NCI-H226 (cell line): ENCODE results near the gene CDH24.

Source experiments
- DNase-seq: peaks from one replicate; pipeline ENCODE4 v3.0.0-alpha.2; 2015

The CDH24 gene

DNA sequence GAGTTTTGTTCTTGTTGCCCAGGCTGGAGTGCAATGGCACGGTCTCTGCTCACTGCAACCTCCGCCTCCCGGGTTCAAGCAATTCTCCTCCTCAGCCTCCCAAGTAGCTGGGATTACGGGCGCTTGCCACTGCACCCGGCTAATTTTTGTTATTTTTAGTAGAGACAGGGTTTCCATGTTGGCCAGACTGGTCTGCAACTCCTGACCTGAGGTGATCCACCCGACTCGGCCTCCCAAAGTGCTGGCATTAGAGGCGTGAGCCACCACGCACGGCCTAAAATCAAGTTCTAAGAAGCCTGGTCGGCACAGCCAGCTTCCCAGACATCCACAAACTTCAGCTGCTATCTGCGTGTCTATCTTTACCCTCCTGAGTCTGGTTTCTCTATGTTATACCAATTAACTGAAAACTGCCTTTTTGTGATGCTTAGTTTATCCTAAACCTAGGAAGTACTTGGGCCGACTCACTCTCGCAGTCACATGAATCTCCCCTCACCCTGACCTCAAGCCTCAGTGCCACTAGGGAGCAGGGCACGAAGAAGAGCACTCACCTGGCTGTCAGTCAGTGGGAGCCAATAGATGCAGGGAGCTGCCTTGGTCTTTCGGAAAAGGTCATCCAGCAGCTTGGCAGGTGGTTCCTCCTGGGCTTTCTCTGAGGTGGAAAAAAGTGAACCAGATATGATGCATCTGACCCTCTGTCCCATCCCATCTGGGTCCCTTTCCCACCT, 3.4 kb upstream of the CDH24 start:
- no peak for DNase-seq

DNA sequence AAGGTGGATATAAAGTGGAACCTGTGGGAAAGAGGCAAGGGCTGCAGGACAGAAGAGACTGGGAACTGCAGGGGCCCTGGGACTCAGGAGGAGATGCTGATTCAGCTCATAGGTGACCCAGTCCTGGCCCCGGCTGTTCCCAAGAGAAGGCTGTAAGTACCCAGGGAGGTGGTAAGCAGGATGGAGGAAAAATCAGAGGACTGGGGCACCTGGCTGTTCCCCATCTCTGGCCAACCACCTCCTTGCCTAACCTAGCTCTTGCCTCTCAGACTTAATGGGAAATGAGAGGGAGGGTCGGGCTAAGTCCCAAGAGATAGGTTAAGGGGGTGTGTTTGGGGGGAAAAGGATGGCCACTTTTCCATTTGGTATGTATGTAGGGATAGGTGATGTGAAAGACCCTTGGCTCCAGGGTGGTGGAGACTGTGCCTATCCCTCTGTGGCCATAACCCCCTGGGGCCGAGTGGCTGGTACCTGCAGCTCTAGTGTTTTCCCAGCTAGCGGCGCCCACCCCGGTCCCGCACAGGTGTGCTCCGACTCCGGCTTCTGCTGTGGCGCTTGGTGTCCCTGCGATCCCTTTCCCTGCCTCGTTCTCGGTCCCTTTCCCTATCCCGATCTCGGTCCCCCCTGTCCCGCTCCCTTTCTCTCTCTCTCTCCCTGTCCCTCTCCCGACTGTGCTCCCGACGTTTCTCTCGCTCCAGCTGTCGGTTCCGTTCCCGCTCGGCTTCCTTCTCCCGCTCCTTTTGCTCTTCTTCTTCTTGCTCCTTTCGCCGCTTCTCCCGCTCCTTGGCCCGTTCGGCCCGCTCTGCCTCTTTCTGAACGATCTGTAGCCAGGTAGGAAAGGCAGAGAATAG, 1.6 kb upstream of the CDH24 start:
- no peak for DNase-seq

DNA sequence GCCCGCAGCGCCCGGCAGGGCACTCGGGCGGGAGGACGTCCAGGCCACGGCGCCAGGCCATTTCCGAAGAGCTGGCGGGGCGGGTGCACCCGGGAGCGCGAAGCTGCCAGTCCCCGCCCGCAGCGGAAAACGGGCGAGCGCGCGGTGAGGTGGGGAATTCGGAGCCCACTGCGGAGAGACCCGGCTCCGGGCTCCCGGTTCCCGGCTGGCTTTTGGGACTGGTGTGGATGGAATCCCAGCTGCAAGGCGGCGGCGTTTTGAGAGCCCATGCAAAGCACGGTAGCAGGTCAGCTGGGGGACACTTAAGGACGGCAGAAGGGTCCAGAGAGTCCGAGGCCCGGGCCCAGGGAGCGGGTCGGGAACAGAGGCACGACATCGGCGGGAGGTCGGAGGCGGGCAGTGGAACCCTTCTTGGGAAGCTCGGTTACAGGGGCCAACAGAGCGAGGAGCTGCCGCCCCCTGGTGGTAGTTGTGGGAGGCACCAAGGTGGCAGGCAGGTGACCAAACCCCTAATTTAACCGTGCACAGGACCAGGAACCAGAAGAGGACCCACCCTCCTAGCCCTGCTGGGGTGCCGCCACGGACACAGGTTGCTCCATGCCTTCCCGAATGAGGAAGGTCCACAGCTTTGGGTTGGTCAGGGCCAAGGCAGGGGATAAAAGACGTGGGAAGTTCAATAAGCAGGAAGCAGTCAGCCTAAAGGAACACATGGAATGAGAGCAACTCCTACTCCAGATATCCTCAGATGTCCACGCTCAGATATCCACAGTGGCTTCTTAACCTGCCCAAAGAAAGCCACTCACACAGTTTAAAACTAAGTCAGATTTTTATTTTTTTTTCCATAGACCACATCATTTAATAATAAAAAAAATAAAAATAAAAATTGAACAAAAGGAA, 685 bp upstream of the CDH24 start:
- DNase-seq, result peak; percentile 59

DNA sequence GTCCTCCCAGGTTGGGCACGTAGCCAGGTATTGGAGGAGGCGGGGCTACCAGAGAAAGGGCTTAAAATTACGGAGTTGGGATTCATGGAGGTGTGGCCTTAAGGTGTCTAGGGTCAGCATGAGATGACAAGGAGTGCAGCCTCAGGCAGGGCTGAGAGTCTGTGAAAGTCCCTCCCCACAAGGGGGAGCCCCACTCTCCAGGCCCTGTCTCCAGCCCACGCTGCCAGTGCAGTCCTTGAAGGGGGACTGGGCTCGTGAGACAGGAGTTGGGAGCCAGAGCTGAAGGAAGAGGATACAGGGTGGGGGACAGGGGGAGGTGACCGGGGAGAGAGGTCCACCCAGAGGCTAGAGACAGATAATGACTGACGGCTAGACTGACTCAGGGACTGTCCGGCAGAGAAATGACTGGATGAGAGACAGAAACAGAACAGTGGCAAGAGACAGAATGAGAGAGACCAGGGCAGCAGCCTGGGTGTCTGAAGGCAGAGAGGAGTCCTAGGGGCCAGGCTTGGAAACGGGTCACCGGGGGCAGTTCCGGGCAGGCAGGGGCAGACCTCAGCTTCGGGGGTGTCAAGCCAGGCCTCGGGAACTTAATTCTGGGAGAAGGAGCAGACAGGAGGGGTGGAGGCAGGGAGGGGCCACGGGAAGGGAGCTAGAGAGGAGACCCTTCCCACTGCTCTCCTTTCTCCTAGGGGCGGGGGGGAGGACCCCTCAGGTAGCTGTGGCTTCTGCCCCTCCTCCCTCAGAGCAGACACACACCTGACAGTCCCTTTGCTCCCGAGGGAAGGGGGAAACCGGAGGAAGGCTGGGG, 970 bp downstream of the CDH24 start:
- peak; percentile 53 for DNase-seq

DNA sequence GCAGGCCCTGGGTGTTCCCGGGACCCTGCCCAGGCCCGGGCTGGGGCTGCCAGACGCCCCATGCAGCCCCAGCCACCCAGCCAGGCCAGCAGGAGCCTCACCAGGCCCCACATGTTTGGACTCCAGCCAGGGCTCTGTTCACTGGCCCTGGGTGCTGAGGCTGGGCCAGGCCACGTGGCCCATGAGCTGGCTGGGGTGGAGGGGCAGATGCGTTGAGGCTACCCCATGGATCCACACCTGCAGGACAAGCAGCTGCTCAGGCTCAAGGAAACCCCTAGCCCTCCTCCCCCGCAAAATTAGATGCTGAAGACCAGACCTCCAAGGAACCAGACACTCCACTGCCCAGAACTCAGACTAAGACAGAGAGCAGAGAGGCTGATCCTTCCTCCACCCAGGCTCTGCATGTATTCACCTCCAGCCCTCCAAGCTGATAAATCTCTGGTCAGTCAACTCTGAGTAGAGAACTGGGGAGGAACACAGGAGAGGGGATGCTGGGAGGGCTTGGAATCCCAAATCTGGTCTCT, 1.6 kb downstream of the CDH24 start:
- no peak for DNase-seq

DNA sequence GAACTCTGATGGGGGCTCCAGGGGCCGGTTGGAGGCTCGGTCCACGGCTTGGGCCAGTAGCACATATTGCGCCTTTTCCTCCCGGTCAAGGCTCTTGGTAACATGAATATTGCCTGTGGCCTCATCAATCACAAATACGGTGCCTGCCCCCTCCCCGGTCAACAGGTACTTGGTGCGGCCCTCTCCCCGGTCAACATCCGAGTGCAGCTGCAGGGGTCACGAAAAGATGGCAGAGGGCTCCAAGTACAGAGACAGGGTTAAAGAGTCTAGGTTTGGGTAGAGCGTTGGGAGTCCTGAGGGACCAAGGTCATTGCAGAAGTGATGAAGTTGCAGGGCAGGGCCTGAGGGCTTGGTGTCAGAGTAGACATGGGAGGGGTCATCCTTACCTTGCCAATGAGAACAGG, 2.2 kb downstream of the CDH24 start:
- no peak for DNase-seq

DNA sequence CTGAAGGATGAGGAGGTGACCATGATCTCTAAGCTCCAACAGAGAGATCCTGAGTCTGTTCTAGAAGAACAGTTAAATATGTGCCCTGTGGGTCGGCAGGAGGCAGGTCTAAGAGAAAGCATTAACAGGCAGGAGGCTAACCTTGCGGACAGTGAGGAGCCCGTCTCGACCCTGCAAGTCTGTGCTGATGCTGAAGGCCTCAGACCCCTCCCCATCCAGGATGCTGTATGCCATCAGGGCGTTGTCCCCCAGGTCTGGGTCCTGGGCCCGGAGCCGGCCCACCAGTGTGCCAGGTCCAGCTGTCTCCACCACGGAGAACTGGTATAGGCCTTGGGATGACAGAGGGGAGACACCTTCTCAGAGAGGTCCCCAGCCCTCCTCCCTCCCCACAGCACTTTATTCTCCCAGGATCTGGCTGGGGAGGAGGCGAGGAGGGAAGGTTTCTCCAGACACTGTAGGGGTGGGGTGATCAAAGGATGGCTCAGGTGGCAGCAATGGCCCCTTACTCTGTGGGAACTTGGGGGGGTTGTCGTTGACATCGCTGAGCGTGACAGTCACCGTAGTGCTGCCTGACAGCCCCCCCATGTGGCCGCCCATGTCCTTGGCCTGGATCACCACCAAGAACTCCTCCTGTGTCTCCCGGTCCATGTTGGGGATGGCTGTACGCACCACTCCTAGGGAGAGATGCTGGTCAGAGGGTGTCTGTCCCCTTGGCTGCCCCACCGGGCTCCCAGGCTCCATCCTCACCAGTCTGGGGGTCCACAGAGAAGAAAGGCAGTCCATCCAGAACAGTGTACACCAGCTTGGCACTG, 3.1 kb downstream of the CDH24 start:
- no peak for DNase-seq

DNA sequence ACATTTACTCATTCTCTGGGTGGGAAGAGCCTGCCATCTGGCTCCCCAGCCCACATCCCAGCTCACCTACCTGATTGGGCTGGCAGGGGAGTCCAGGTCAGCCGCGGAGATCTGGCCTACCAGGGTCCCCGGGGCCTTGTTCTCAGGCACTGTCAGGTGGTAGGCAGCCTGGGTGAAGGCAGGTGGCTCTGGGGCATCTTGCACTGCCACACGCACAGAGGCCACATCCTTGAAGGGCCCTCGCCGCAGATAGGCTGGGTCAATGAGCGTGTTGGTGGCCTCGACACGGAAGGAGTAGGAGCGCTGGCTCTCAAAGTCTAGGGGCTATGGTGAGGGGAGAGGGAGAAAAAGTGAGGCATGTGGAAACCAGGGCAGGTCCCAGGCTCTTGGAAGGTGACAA, 3.9 kb downstream of the CDH24 start:
- DNase-seq, result no peak

DNA sequence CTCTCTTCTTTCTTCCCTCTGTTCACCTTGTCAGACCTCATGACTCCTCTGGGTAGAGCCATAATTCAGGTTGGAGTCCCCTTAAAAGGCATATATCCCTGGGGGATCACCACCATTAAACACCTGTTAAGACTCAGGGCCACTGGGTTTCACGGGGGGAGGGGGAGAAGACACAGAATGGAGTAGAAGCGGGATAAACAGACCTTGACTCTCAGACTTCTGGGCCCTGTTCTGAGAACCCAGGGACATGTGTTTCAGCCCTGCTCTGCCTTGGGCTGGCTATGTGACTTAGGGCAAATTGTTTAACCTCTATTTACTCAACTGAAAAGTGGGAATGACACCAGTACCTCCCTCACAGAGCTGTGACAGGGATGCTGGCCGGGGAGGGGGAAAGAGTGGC, 4.6 kb downstream of the CDH24 start:
- DNase-seq, result no peak

DNA sequence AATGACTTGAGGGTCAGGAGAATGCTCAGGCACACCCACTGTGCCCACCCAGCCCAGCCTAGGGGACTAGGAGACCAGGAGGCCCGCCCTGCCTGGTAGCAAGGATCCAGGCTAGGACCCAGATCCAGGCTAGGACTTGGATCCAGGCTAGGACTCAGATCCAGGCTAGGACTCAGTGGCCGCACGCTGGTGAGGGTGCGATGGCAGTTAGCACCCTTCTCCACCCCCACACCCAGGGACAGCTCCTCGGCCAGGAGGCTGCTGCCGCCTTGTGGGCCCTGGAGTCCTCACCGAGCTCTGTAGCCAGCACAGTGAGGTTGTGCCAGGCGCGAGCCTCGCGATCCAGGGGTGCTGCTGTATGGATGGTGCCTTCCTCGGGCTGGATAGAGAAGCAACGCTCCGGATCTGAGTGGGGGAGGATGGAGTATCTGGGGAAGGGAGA, 5.1 kb downstream of the CDH24 start:
- DNase-seq, result no peak

DNA sequence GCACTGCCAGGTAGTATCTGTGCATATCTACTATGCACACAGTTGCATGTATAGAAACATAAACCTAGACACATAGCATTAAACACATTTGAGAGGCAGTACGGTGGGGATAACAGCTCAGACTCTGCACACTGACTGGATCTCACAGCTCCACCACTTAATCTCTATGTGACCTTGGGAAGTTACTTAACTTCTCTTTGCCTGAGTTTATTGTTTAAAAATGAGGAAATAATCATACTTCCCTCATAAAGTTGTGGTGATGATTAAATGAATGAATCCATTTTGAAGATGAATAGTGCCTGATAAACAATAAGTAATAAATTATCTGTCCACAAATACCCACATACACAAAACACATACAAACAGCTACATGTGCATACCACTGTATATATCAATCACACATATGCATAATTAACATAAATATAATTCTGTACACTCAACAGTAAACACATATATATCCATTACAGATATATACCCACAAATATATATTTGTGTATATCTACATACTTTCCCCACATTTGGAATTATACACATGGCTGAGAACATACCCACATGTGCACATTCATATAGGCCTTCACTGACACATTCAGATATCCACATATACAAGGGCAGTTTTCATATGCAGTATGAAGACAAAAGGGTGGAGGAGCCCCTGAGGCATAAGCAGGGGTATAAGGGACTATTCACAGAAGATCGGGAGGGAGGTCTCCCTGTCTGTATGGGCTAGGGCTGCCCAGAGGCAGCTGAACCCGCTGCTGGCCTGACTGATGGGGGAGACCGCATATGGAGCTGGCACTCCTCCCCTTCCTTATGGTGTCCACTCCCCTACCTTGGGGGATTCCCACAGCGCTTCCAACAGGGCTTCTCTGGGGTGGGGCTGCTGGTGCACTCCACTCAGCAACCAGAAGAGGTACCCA, 5.9 kb downstream of the CDH24 start:
- DNase-seq, result no peak

DNA sequence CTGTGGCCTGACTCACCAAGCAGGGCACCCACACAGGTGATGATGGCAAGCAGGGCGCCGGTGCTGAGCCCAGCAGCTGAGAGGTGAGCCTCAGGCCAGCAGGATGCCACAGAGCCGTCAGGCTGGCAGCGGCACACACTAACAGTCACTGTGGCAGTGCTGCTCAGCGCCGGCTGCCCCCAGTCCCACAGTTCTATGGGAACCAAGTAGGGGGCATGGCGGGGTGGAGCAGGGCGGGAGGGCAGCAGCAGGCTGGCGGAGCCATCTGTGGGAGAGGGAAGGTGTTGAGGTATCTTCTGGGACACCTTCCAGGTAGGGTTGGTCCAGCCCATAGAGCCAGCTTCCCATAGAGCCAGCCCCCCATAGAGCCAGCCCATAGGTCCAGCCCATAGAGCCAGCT, 8.3 kb downstream of the CDH24 start:
- no peak for DNase-seq

DNA sequence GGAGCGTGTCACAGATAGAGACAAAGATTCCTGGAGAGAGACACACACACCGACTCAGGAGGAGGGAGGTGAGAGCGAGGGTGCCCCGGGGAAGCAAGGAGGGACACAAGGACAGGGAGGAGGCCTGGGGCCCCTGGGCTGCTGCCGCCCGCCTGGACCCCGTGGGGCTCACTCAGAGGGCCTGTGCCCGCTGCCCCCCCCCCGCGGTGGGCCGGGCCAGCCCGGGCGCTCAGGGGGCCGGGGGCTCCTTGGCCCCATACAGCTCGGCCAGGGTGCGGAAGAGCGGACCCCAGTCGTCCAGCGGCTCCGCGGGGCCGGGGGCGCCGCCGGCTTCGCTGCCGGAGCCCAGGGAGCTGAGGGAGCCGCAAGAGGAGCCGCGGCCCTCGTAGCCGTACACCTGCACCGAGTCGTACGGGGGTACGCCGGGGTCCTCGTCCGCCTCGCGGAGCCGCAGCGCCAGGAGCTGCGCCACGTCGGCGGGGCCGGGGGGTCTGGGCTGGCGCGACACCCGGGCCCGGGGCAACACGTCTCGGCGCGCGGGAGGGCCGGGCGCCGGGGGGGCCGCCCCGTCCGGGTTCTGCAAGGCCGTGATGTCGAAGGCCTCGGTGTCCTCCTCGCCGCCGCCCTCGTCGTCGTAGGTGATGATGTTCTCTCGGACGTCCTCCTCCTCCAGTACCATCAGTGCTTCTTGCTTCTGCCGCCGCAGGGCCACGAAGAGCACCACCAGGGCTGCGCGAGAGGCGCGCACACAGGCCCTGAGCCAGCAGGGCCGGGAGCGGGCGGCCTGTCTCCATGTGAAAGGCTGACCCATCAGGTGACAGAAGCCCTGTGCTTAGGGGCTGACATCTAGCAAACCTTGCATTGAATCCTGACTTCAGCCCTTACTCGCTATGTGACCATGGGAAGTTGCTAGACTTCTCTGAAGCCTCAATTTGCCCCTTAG, 9.3 kb downstream of the CDH24 start:
- no peak for DNase-seq

DNA sequence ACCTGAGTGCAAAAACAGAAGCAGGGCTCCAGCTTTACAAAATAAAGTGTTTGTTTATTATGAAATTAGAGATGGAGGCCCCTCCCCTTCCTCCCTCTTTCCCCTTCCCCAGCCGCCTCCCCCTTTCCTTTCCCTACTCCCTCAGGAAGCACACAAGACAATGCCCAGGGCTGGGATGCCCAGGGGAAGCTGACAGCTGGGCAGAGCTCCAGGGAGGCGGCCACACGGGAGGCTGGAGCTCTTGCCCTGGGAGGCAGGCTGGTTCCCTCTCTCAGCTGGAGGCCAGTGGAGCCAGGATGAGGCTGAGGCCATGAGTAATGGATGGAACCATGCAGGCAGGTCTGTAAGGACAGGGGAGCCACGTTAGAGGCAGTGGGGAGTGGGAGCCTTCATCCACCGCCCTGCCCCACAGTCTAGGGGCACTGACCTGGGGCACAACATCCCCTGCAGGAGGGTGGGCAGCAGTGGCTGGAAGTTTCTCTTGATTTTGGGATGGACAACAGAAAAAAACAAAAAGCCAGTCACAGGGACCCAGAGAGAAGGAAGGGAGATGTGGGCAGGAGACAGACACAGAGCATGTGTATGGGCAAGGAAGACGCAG, 10.2 kb downstream of the CDH24 start:
- DNase-seq, result peak; percentile 74

DNA sequence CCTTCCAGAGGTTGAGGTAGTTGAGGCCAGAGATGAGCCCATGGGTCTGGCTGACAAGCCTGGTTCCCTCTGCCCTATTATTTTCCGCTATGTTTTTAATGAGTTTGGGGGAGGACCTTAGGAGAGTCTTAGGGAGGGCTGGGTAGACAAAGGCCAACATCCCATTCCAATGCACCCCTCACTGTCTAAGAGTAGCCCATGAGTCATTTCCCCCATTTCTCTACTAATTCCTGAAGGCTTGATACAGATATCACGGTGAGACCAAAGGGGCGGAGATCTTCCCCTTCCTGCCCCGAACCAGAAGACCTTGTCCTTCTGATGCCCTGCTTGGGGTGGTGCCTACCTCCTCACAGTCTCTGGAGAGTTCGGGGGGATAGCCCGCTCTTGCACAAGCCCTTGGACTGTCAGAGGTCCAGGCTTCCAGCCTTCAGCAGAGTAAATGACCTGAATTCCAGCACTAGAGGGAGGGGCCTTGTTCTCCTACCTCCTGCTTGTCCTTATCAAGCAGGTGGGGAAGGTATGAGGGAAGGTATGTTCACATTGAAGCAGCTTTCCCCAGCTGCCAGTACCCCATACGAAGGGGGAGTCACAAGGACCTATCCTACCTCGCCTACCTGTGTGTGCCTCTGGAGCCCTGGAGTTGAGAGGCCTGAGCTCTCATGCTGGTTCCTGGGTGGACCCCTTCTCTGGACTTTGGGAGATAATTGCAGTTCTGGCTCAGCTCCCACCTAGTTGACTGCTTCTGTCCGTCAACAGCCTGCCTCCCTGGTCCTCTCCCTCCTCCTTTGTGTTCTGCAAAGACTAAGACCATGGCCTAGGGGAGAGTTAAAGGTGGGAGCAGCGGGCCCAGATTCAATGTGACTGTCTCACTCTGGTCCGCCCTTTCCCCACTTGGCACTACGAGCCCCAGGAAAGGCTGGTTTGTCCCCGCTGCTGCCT, 11.6 kb downstream of the CDH24 start:
- DNase-seq, result peak; percentile 65

DNA sequence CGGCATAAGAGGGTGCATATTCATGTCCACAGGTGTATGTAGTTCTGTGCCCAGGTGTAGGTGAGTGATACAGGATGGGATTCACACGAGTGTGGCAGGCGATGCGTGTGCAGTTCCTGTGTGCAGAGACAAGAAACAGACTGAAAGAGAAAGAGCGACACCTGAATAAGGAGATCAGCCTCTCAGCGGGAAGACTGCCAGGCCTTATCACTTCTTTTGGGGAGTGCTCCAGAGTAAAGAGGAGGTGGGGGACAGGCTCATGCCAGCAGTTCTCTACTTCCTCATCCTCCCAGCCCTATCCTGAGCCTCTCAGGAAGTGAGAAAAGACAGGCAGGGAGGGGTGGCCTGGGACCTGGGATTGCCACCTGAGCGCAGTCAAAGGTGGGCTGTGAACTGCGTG, 12.5 kb downstream of the CDH24 start:
- peak; percentile 24 for DNase-seq

DNA sequence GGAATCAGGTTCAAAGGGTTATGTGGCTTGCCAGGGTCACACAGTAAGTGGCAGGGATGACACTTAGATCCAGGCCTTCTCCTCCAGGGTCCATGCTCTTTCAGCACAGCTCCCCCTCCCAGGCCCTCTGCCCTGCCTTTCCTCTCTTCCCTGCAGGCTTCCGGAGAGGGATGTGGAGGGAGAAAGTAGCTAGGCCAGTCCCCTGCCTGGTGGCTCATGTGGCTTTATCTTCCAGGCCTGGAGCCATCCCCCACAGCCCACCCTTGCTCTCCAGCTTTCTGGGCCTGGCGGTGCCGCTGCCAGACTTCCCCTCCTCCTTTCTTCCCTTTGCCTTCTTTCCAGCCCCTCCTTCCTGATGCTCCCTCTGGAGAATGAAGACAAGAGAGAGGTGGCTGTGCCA, 13.6 kb downstream of the CDH24 start:
- DNase-seq, result no peak
